Measurements from ENCODE around the gene PANX1. TPM values are rescaled to one million over a fixed set of nuclear protein-coding genes. Genes with fewer than 3 reads are reported as not detected.

The PANX1 gene
- total RNA-seq, 1 donor from 2014 or later = 17.0 TPM

- no peak for TF ChIP-seq CTCF (IDR thresholded peaks at IDR 0.05)
- Histone ChIP-seq H3K9me3 (no peaks in the 10 kb centered on the region), H3K36me3 (no peaks in the 10 kb centered on the region), H3K4me1 (peaks cover 30% of the 10 kb centered on the region), H3K27ac (no peak overlapping the region), H3K4me3 (no peak overlapping the region), H3K27me3 (ENCODE audit: low read depth) (no peaks in the 10 kb centered on the region)
- DNase-seq = no peak
- peak in 1 of 2 donors; percentile 11 for ATAC-seq
- intact Hi-C loops (cut with DNase I) = no loop called here
Measured at GRCh38 chr11:94142308-94143281, 14.0 kb downstream of the PANX1 start.

GRCh38 chr11:94144216-94144615, 15.6 kb downstream of the PANX1 start:
- ATAC-seq = no peak
- Histone ChIP-seq H3K9me3 (no peaks in the 10 kb centered on the region), H3K27ac (no peak overlapping the region), H3K36me3 (no peaks in the 10 kb centered on the region), H3K4me1 (peaks cover 35% of the 10 kb centered on the region), H3K27me3 (ENCODE audit: low read depth) (no peaks in the 10 kb centered on the region), H3K4me3 (no peak overlapping the region)
- intact Hi-C loops (cut with DNase I) = no loop called here
- TF ChIP-seq CTCF (IDR thresholded peaks at IDR 0.05) = no peak
- DNase-seq = no peak

- intact Hi-C loops (cut with DNase I) = no loop called here
- ATAC-seq = no peak
- Histone ChIP-seq H3K27me3 (ENCODE audit: low read depth) (no peaks in the 10 kb centered on the region), H3K9me3 (no peaks in the 10 kb centered on the region), H3K4me3 (no peak overlapping the region), H3K36me3 (no peaks in the 10 kb centered on the region), H3K27ac (no peak overlapping the region), H3K4me1 (peaks cover 37% of the 10 kb centered on the region)
- no peak for TF ChIP-seq CTCF (IDR thresholded peaks at IDR 0.05)
- no peak for DNase-seq
Measured at GRCh38 chr11:94144664-94145063, 16.0 kb downstream of the PANX1 start.

GRCh38 chr11:94145431-94145830, 16.8 kb downstream of the PANX1 start:
- Histone ChIP-seq H3K27ac (no peak overlapping the region), H3K9me3 (no peaks in the 10 kb centered on the region), H3K4me3 (no peak overlapping the region), H3K36me3 (no peaks in the 10 kb centered on the region), H3K27me3 (ENCODE audit: low read depth) (no peaks in the 10 kb centered on the region), H3K4me1 (peaks cover 34% of the 10 kb centered on the region)
- intact Hi-C loops (cut with DNase I) = no loop called here
- ATAC-seq (no peak), DNase-seq (no peak)
- no peak for TF ChIP-seq CTCF (IDR thresholded peaks at IDR 0.05)

- no peak overlapping the region for H3K27ac ChIP-seq
- no peak for TF ChIP-seq CTCF (IDR thresholded peaks at IDR 0.05)
- DNase-seq (no peak), ATAC-seq (no peak)
- no peaks in the 10 kb centered on the region for H3K36me3 ChIP-seq
- peaks cover 38% of the 10 kb centered on the region for H3K4me1 ChIP-seq
- no peaks in the 10 kb centered on the region for H3K27me3 ChIP-seq (ENCODE audit: low read depth)
- no peaks in the 10 kb centered on the region for H3K9me3 ChIP-seq
- H3K4me3 ChIP-seq = no peak overlapping the region
- intact Hi-C loops (cut with DNase I) = no loop called here
Measured at GRCh38 chr11:94145916-94146315, 17.3 kb downstream of the PANX1 start.

Data from lower lobe of right lung (tissue), 2 donors.